Measurements from ENCODE around the gene UQCC2.

UQCC2 gene

GRCh38 chr6:33710296-33711121 is 991 bp downstream of the UQCC2 start:
- no peak for FAIRE-seq
- no peak for TF ChIP-seq POLR2AphosphoS5 (IDR thresholded peaks at IDR 0.05; ENCODE audit: low read depth, low read length)
- no peak for TF ChIP-seq POLR2A (IDR thresholded peaks at IDR 0.05; ENCODE audit: low read depth, low read length)
- TF ChIP-seq TAF1 (IDR thresholded peaks at IDR 0.05; ENCODE audit: borderline replicate concordance, low read depth, low read length), result no peak
- DNase-seq (ENCODE audit: insufficient read length), result no peak

GRCh38 chr6:33709605-33710295 is 1.8 kb downstream of the UQCC2 start:
- no peak for TF ChIP-seq POLR2AphosphoS5 (IDR thresholded peaks at IDR 0.05; ENCODE audit: low read depth, low read length)
- no peak for TF ChIP-seq POLR2A (IDR thresholded peaks at IDR 0.05; ENCODE audit: low read depth, low read length)
- TF ChIP-seq TAF1 (IDR thresholded peaks at IDR 0.05; ENCODE audit: borderline replicate concordance, low read depth, low read length), result no peak
- DNase-seq (ENCODE audit: insufficient read length) (no peak), FAIRE-seq (no peak)

- DNase-seq (ENCODE audit: insufficient read length) (no peak), FAIRE-seq (no peak)
- TF ChIP-seq TAF1 (IDR thresholded peaks at IDR 0.05; ENCODE audit: borderline replicate concordance, low read depth, low read length) (no peak), POLR2A (IDR thresholded peaks at IDR 0.05; ENCODE audit: low read depth, low read length) (no peak), POLR2AphosphoS5 (IDR thresholded peaks at IDR 0.05; ENCODE audit: low read depth, low read length) (no peak)
Measured at GRCh38 chr6:33708516-33709204, 2.8 kb downstream of the UQCC2 start.

DNA sequence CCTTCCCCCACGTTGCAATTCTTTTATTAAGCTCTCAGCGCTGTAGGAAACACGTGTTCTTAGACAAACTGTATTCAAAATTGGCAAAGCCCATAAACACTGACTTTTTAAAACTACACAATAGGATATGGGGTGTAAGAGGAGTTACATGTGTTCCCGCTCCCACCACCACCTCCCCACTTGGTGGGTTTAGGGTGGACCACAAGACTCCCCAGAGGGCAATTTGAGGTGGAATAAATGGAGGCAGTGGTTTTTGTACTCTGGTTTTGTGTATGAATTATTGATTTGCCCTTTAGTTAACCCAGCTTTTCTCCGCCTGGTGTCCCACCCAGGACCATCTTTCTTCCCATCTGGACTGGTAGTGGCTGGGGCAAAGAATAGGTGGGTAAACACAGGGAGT is 3.7 kb downstream of the UQCC2 start:
- DNase-seq (ENCODE audit: insufficient read length) (no peak), FAIRE-seq (no peak)
- TF ChIP-seq POLR2AphosphoS5 (IDR thresholded peaks at IDR 0.05; ENCODE audit: low read depth, low read length), result no peak
- no peak for TF ChIP-seq POLR2A (IDR thresholded peaks at IDR 0.05; ENCODE audit: low read depth, low read length)
- TF ChIP-seq TAF1 (IDR thresholded peaks at IDR 0.05; ENCODE audit: borderline replicate concordance, low read depth, low read length), result no peak

DNA sequence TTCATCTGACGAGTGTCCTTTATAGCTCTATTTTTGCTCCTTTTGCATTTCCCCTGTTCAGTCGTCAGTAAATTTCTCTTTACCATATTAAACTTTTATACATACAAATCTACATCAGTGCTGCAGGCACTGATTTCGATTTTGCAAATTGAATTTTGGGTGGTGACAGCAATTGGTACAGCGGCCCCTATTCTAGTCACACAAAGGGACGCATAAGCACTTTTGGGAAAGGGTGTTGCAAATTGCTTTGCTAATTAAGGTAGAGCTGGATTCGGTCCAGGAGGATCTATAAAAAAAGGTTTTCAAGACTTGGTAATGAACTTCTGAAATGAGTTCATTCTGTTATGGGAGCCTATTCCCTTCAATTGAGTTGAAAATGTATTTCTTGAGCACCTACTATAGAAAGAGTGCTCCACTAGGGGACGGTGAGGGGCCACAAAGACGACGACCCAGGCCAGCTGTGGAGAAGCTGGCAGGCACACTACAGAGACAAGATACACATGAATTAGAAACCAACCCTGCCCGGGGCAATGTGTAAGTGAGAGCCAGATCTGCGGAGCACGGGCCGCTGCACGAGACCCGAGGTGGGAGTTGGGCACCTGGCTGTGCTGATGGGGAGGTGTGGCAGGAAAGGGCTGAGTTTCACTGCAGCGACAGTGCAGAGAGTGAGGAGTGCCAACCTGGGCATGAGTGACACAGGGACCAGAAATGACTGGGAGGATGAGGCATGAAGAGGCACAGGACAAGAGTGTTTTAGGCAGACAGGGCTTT is 5.4 kb downstream of the UQCC2 start:
- DNase-seq (ENCODE audit: insufficient read length) (no peak), FAIRE-seq (no peak)
- TF ChIP-seq TAF1 (IDR thresholded peaks at IDR 0.05; ENCODE audit: borderline replicate concordance, low read depth, low read length), result no peak
- no peak for TF ChIP-seq POLR2A (IDR thresholded peaks at IDR 0.05; ENCODE audit: low read depth, low read length)
- no peak for TF ChIP-seq POLR2AphosphoS5 (IDR thresholded peaks at IDR 0.05; ENCODE audit: low read depth, low read length)

DNA sequence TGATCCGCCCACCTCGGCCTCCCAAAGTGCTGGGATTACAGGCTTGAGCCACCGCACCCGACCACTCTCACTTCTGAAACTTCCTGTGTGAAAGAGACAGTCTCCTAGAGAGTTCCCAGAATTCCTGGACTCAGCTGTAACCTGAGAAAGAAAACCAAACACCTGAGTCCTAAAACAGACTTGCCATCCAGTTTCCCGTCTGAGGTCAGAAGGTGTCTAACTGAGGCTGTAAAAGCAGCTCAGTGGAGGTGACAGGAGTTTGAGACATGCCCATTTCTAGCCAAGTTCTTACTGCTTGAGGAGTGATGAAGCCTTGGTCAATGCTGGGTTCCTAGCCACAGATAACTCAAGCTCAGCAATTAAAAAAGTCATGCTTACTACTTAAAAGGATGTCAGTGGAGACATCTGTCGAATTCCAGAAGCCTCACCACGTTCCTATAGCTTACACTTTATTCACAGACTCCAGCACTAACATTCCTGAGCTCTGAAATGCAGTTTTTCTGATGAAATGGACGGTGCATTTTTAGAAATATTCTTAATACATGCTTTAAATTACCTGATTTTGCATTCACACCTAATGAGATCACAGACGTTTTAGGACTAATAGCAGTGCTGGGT is 6.1 kb downstream of the UQCC2 start:
- no peak for TF ChIP-seq POLR2AphosphoS5 (IDR thresholded peaks at IDR 0.05; ENCODE audit: low read depth, low read length)
- TF ChIP-seq POLR2A (IDR thresholded peaks at IDR 0.05; ENCODE audit: low read depth, low read length), result no peak
- TF ChIP-seq TAF1 (IDR thresholded peaks at IDR 0.05; ENCODE audit: borderline replicate concordance, low read depth, low read length), result no peak
- FAIRE-seq (no peak), DNase-seq (ENCODE audit: insufficient read length) (no peak)

DNA sequence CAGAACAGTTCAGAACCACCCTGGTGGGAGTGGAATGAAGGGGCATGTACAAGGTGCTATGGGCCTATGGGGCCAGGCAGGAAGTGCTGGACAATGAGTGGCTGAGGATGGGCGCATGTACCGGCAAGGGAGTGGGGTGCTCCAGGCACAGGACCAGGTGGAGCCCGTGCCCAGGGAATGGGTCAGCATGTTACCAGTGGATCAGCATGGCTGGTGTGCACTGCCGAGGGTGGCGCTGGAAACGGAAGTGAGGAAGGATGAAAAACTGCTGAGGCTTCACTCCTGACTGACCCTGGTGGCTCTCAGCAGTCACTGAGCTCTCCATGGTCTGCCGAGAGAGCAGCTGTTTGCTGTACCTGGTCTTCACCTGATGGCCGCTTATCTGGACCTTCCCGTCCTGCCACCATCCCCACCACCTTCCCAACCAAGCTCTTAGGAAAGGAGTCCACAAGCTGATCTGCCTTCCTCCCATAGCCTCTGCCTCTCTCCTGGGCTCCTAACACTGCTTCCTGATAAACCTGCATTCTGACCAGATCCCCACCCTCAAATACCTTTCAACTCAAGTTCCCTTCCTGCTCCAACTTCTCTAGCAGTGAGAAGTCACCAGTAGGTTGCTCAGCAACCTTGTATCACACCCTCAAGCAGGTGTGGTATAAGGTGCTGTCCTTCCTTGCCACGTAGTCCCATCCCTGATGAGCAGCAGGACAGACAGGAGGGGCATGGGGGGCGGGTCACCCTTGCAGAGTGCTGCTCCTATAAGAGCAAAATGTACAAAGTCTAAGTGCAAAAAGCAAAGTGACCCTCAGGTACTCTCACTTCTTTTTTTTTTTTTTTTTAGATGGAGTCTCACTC is 7.1 kb downstream of the UQCC2 start:
- TF ChIP-seq TAF1 (IDR thresholded peaks at IDR 0.05; ENCODE audit: borderline replicate concordance, low read depth, low read length) (no peak), POLR2A (IDR thresholded peaks at IDR 0.05; ENCODE audit: low read depth, low read length) (no peak), POLR2AphosphoS5 (IDR thresholded peaks at IDR 0.05; ENCODE audit: low read depth, low read length) (no peak)
- FAIRE-seq, result no peak
- DNase-seq (ENCODE audit: insufficient read length), result no peak

- FAIRE-seq, result no peak
- no peak for TF ChIP-seq POLR2AphosphoS5 (IDR thresholded peaks at IDR 0.05; ENCODE audit: low read depth, low read length)
- no peak for TF ChIP-seq TAF1 (IDR thresholded peaks at IDR 0.05; ENCODE audit: borderline replicate concordance, low read depth, low read length)
- no peak for TF ChIP-seq POLR2A (IDR thresholded peaks at IDR 0.05; ENCODE audit: low read depth, low read length)
Measured at GRCh38 chr6:33702345-33702977, 9.0 kb downstream of the UQCC2 start.

GRCh38 chr6:33700391-33701050 is 11.0 kb downstream of the UQCC2 start:
- peak; percentile 88 for FAIRE-seq

More at GRCh38 chr6:33702345-33702977, 9.0 kb downstream of the UQCC2 start:
- no peak for DNase-seq (ENCODE audit: insufficient read length)

More at GRCh38 chr6:33700391-33701050, 11.0 kb downstream of the UQCC2 start:
- DNase-seq (ENCODE audit: insufficient read length), result peak; percentile 56
- TF ChIP-seq POLR2AphosphoS5 (IDR thresholded peaks at IDR 0.05; ENCODE audit: low read depth, low read length) (no peak), POLR2A (IDR thresholded peaks at IDR 0.05; ENCODE audit: low read depth, low read length) (no peak), TAF1 (IDR thresholded peaks at IDR 0.05; ENCODE audit: borderline replicate concordance, low read depth, low read length) (no peak)
